K562 (cell line): Measurements from ENCODE around the gene VEGFB. TPM values are rescaled to one million over a fixed set of nuclear protein-coding genes. Genes with fewer than 3 reads are reported as not detected.
A peak's percentile ranks its signal among the peaks of the same experiment; 100 is the strongest.

Experiments used
- BCL6 ChIP-seq: fragments of 250-450 bp; sonication (Bioruptor Pico); IDR thresholded peaks from 2 replicates; pipeline ENCODE4 v1.4.0; 2020
- E2F5 ChIP-seq: sonication (generic); formaldehyde crosslinking; IDR thresholded peaks from 2 replicates; pipeline ENCODE4 v1.8.0; 2022; ENCODE audit warnings: mild to moderate bottlenecking, missing genetic modification reagents
- E2F6 ChIP-seq, 2 experiments: IDR thresholded peaks; 2 replicates each; pipeline ENCODE4 v1.6.1; 2011; ENCODE audit warnings: borderline replicate concordance in 1 of 2, control low read depth in 1 of 2, low read depth in 1 of 2, low read length in 1 of 2, mild to moderate bottlenecking in 1 of 2, mixed read lengths in 1 of 2, moderate library complexity in 1 of 2; ENCODE audit not compliant: insufficient read depth in 1 of 2, insufficient read length in 1 of 2, poor library complexity in 1 of 2, severe bottlenecking in 1 of 2; ENCODE audit errors: extremely low read depth in 1 of 2
- JUNB ChIP-seq: fragments of 450-650 bp; formaldehyde crosslinking; conservative IDR thresholded peaks from 2 replicates; pipeline ENCODE4 v1.4.0; 2020; ENCODE audit warnings: mild to moderate bottlenecking
- LEF1 ChIP-seq: fragments of 450-650 bp; IDR thresholded peaks from 2 replicates; pipeline ENCODE4 v1.6.1; 2016; ENCODE audit warnings: mild to moderate bottlenecking
- MAFG ChIP-seq: fragments of 450-650 bp; conservative IDR thresholded peaks from 2 replicates; pipeline ENCODE4 v1.6.1; 2016; ENCODE audit warnings: missing genetic modification characterization, missing compliant biosample characterization
- MAZ ChIP-seq, 2 experiments: fragments of 450-650 bp in 1 of 2; sonication (generic) in 1 of 2; formaldehyde crosslinking; IDR thresholded peaks in 1 of 2; conservative IDR thresholded peaks in 1 of 2; 2 replicates each; pipeline versions ENCODE4 v1.4.0 to v1.5.0; 2020; ENCODE audit warnings: mild to moderate bottlenecking in 1 of 2, missing genetic modification reagents in 1 of 2
- MYNN ChIP-seq, 2 experiments: sonication (generic); formaldehyde crosslinking in 1 of 2; IDR thresholded peaks; 2 replicates each; pipeline versions ENCODE4 v1.5.0 to v1.6.1; 2016 to 2020; ENCODE audit warnings: antibody characterized with exemption in 1 of 2, missing genetic modification reagents in 1 of 2
- RHOXF2B ChIP-seq: fragments of 250-450 bp; sonication (Bioruptor Pico); conservative IDR thresholded peaks from 2 replicates; pipeline ENCODE4 v1.5.1; 2021
- TCF15 ChIP-seq: fragments of 250-450 bp; sonication (Bioruptor Pico); IDR thresholded peaks from 2 replicates; pipeline ENCODE4 v1.8.0; 2022; ENCODE audit warnings: moderate library complexity, mild to moderate bottlenecking, inconsistent platforms
- ZBTB34 ChIP-seq: fragments of 250-450 bp; sonication (Bioruptor Pico); IDR thresholded peaks from 2 replicates; pipeline ENCODE4 v1.8.0; 2021; ENCODE audit warnings: mild to moderate bottlenecking, moderate library complexity
- ZNF133 ChIP-seq: fragments of 250-450 bp; sonication (Bioruptor Pico); IDR thresholded peaks from 2 replicates; pipeline ENCODE4 v1.4.0; 2020; ENCODE audit warnings: mild to moderate bottlenecking
- ZNF668 ChIP-seq: fragments of 250-450 bp; sonication (Bioruptor Pico); IDR thresholded peaks from 2 replicates; pipeline ENCODE4 v1.8.0; 2022; ENCODE audit warnings: mild to moderate bottlenecking, inconsistent platforms
- polyA plus RNA-seq, 8 experiments: library from polyadenylated mRNA; depleted of rRNA in 4 of 8; stranded (reverse) in 5 of 8; unstranded in 3 of 8; fragments of >200 nt; fragmentation: Nextera tagmentation in 2 of 8; fragmentation: Illumina TruSeq in 1 of 8; extraction: Ambion mirVana in 2 of 8; extraction: Trizol in 1 of 8; gene quantifications; 2 replicates each; pipeline versions ENCODE4 v1.2.1 to v1.2.3, GENCODE V29; 2011 to 2014; ENCODE audit warnings: inconsistent platforms in 1 of 8, missing spikeins in 1 of 8
- total RNA-seq, 7 experiments: library from RNA; depleted of rRNA in 6 of 7; stranded (reverse); fragments of >200 nt in 6 of 7; fragmentation: Illumina TruSeq in 2 of 7; extraction: Trizol in 2 of 7; gene quantifications; 2 replicates each; pipeline versions ENCODE4 v1.2.1 to v1.2.3, GENCODE V29; 2011 to 2021; ENCODE audit warnings: low replicate concordance in 1 of 7
- TF ChIP-seq, protein P1 (sequence below): sonication (generic); formaldehyde crosslinking; IDR thresholded peaks from 2 replicates; pipeline ENCODE4 v1.9.0; 2022; ENCODE audit warnings: mild to moderate bottlenecking, missing genetic modification reagents
- TF ChIP-seq, protein P2 (sequence below): fragments of 250-450 bp; sonication (Bioruptor Pico); IDR thresholded peaks from 2 replicates; pipeline ENCODE4 v1.9.0; 2021; ENCODE audit warnings: mild to moderate bottlenecking
- TF ChIP-seq, protein P3 (sequence below): fragments of 450-650 bp; formaldehyde crosslinking; IDR thresholded peaks from 2 replicates; pipeline ENCODE4 v1.4.0; 2022; ENCODE audit warnings: missing genetic modification characterization
- TF ChIP-seq, protein P4 (sequence below): sonication (generic); formaldehyde crosslinking; IDR thresholded peaks from 2 replicates; pipeline ENCODE4 v1.8.0; 2022; ENCODE audit warnings: missing genetic modification reagents, mild to moderate bottlenecking, borderline replicate concordance

VEGFB gene
- total and polyA plus RNA-seq, 9 of the 15 experiments (the other 6 are each of a cell fraction or from before 2014, with no cell fraction given), result 11.0 to 83.4 (median 25.7) TPM

GRCh38 chr11:64207256-64208085 lies 26.9 kb upstream of the VEGFB start (continued):
- TF ChIP-seq, protein P1, sequence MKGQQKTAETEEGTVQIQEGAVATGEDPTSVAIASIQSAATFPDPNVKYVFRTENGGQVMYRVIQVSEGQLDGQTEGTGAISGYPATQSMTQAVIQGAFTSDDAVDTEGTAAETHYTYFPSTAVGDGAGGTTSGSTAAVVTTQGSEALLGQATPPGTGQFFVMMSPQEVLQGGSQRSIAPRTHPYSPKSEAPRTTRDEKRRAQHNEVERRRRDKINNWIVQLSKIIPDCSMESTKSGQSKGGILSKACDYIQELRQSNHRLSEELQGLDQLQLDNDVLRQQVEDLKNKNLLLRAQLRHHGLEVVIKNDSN, result peak; percentile 5; the same call in 1 of the 2 replicates
- no peak for TF ChIP-seq RHOXF2B (CRISPR knock-in tag)
- TF ChIP-seq MYNN (IDR thresholded peaks at IDR 0.05), result peak; percentile 62; the same call in 1 of the 2 replicates
- no peak for TF ChIP-seq MYNN (CRISPR knock-in tag; IDR thresholded peaks at IDR 0.05)
- TF ChIP-seq BCL6 (CRISPR knock-in tag), result no peak
- TF ChIP-seq MAZ (CRISPR knock-in tag; conservative IDR thresholded peaks at IDR 0.05 in 1 of 2, IDR thresholded peaks at IDR 0.05 in 1 of 2), result peak; percentile 75 to 89
- TF ChIP-seq E2F6 (IDR thresholded peaks at IDR 0.05; ENCODE audit: borderline replicate concordance in 1 of 2, extremely low read depth in 1 of 2, insufficient read depth in 1 of 2, insufficient read length in 1 of 2, low read depth in 1 of 2, low read length in 1 of 2, poor library complexity in 1 of 2, severe bottlenecking in 1 of 2), result peak in 1 of 2 experiments; percentile 31
- TF ChIP-seq ZNF668, result no peak
- TF ChIP-seq TCF15 (CRISPR knock-in tag), result no peak
- TF ChIP-seq E2F5 (CRISPR knock-in tag), result 0 out of 2 replicates have a peak, but pooled peaks have one; percentile 30
- TF ChIP-seq, protein P2, sequence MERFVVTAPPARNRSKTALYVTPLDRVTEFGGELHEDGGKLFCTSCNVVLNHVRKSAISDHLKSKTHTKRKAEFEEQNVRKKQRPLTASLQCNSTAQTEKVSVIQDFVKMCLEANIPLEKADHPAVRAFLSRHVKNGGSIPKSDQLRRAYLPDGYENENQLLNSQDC (CRISPR knock-in tag), result no peak
- TF ChIP-seq JUNB (CRISPR knock-in tag), result no peak
- TF ChIP-seq, protein P3, sequence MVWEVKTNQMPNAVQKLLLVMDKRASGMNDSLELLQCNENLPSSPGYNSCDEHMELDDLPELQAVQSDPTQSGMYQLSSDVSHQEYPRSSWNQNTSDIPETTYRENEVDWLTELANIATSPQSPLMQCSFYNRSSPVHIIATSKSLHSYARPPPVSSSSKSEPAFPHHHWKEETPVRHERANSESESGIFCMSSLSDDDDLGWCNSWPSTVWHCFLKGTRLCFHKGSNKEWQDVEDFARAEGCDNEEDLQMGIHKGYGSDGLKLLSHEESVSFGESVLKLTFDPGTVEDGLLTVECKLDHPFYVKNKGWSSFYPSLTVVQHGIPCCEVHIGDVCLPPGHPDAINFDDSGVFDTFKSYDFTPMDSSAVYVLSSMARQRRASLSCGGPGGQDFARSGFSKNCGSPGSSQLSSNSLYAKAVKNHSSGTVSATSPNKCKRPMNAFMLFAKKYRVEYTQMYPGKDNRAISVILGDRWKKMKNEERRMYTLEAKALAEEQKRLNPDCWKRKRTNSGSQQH (CRISPR knock-in tag), result peak; percentile 45
- TF ChIP-seq ZNF133 (CRISPR knock-in tag), result no peak
- TF ChIP-seq MAFG (tag), result peak; percentile 90
- TF ChIP-seq, protein P4, sequence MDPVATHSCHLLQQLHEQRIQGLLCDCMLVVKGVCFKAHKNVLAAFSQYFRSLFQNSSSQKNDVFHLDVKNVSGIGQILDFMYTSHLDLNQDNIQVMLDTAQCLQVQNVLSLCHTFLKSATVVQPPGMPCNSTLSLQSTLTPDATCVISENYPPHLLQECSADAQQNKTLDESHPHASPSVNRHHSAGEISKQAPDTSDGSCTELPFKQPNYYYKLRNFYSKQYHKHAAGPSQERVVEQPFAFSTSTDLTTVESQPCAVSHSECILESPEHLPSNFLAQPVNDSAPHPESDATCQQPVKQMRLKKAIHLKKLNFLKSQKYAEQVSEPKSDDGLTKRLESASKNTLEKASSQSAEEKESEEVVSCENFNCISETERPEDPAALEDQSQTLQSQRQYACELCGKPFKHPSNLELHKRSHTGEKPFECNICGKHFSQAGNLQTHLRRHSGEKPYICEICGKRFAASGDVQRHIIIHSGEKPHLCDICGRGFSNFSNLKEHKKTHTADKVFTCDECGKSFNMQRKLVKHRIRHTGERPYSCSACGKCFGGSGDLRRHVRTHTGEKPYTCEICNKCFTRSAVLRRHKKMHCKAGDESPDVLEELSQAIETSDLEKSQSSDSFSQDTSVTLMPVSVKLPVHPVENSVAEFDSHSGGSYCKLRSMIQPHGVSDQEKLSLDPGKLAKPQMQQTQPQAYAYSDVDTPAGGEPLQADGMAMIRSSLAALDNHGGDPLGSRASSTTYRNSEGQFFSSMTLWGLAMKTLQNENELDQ (CRISPR knock-in tag), result no peak
- peak; percentile 79 for TF ChIP-seq LEF1
- TF ChIP-seq ZBTB34, result no peak
